Sigmoid colon (tissue), 4 donors: ENCODE data around the gene CLIP4.

Experiments used
- CTCF ChIP-seq, 4 experiments: fragments of 450-650 bp in 3 of 4; fragments of 200-600 bp in 1 of 4; IDR thresholded peaks; one replicate each; pipeline ENCODE4 v1.5.1; 2016 to 2019; ENCODE audit warnings: antibody characterized with exemption in 4 of 4, mild to moderate bottlenecking in 3 of 4, moderate library complexity in 2 of 4
- EP300 ChIP-seq, 4 donors: sonication (generic); formaldehyde crosslinking; IDR thresholded peaks; one replicate each; pipeline ENCODE4 v1.6.1; 2017; ENCODE audit warnings: antibody characterized with exemption in 4 of 4
- POLR2A ChIP-seq, 2 donors: fragments of 450-650 bp; IDR thresholded peaks; one replicate each; pipeline ENCODE4 v1.6.1; 2016; ENCODE audit warnings: antibody characterized with exemption in 2 of 2, mild to moderate bottlenecking in 2 of 2, moderate library complexity in 2 of 2
- POLR2AphosphoS5 ChIP-seq, 4 donors: sonication (generic); formaldehyde crosslinking; IDR thresholded peaks; one replicate each; pipeline ENCODE4 v1.6.1; 2017; ENCODE audit warnings: antibody characterized with exemption in 4 of 4

- TF ChIP-seq CTCF (IDR thresholded peaks at IDR 0.05) (no peak), POLR2A (IDR thresholded peaks at IDR 0.05) (no peak), POLR2AphosphoS5 (IDR thresholded peaks at IDR 0.05) (no peak), EP300 (IDR thresholded peaks at IDR 0.05) (no peak)
Measured at GRCh38 chr2:29184531-29184930, 69.3 kb downstream of the CLIP4 start.
